Progenitor cell of endocrine pancreas (in vitro differentiated cells): ENCODE data around the gene SPATA17. TPM values are rescaled to one million over a fixed set of nuclear protein-coding genes. Genes with fewer than 3 reads are reported as not detected.

Source experiments
- DNase-seq: peaks from one replicate; pipeline ENCODE4 v3.0.0; 2021; ENCODE audit warnings: low spot score; ENCODE audit not compliant: unreplicated experiment
- H3K27ac Mint-ChIP-seq: 2 replicates; pipeline ENCODE4 v1.8.0; 2021; ENCODE audit warnings: mild to moderate bottlenecking, moderate library complexity, mixed read lengths
- H3K27me3 Mint-ChIP-seq: 2 replicates; pipeline ENCODE4 v1.8.0; 2021; ENCODE audit warnings: mixed read lengths
- H3K36me3 Mint-ChIP-seq: 2 replicates; pipeline ENCODE4 v1.8.0; 2022; ENCODE audit warnings: mixed read lengths; ENCODE audit not compliant: insufficient read depth
- H3K4me1 Mint-ChIP-seq: 2 replicates; pipeline ENCODE4 v1.8.0; 2021; ENCODE audit warnings: low read depth, mixed read lengths
- H3K4me3 Mint-ChIP-seq: 2 replicates; pipeline ENCODE4 v1.8.0; 2021; ENCODE audit warnings: low read depth, mild to moderate bottlenecking, moderate library complexity, mixed read lengths
- H3K9me3 Mint-ChIP-seq: 2 replicates; pipeline ENCODE4 v1.8.0; 2021; ENCODE audit warnings: low read depth, mixed read lengths
- CTCF ChIP-seq: fragments of 200-600 bp; sonication (generic); IDR thresholded peaks from one replicate; pipeline ENCODE4 v1.5.0; 2021; ENCODE audit warnings: antibody characterized with exemption, mild to moderate bottlenecking; ENCODE audit not compliant: unreplicated experiment
- total RNA-seq: library from RNA; stranded (reverse); gene quantifications from 2 replicates; pipeline ENCODE4 v1.2.1, GENCODE V29; 2021

The SPATA17 gene
- total RNA-seq, 1 donor from 2014 or later, result 5.1 TPM

GRCh38 chr1:217647791-217648190 lies 16.6 kb downstream of the SPATA17 start:
- Mint-ChIP-seq H3K27me3 (no peaks in the 10 kb centered on the region), H3K4me3 (no peak overlapping the region), H3K9me3 (no peaks in the 10 kb centered on the region), H3K27ac (no peak overlapping the region), H3K4me1 (no peaks in the 10 kb centered on the region), H3K36me3 (peaks cover 6% of the 10 kb centered on the region)
- no peak for DNase-seq
- TF ChIP-seq CTCF, result no peak

- no peak for DNase-seq
- Mint-ChIP-seq H3K4me1 (no peaks in the 10 kb centered on the region), H3K27me3 (no peaks in the 10 kb centered on the region), H3K9me3 (no peaks in the 10 kb centered on the region), H3K4me3 (no peak overlapping the region), H3K27ac (no peak overlapping the region), H3K36me3 (peaks cover 6% of the 10 kb centered on the region)
- no peak for TF ChIP-seq CTCF
These were observed 19.5 kb downstream of the SPATA17 start for GRCh38 chr1:217650674-217651073.

- TF ChIP-seq CTCF, result peak; percentile 37
- H3K27ac Mint-ChIP-seq, result no peak overlapping the region
- H3K4me3 Mint-ChIP-seq, result no peak overlapping the region
- H3K36me3 Mint-ChIP-seq, result peaks cover 2% of the 10 kb centered on the region
- H3K9me3 Mint-ChIP-seq, result no peaks in the 10 kb centered on the region
- DNase-seq, result no peak
- H3K27me3 Mint-ChIP-seq, result no peaks in the 10 kb centered on the region
- no peaks in the 10 kb centered on the region for H3K4me1 Mint-ChIP-seq
These were observed 29.4 kb downstream of the SPATA17 start for GRCh38 chr1:217660353-217661062.

- no peak for TF ChIP-seq CTCF
- DNase-seq, result no peak
- H3K36me3 Mint-ChIP-seq, result peaks cover 2% of the 10 kb centered on the region
- H3K27me3 Mint-ChIP-seq, result no peaks in the 10 kb centered on the region
- no peak overlapping the region for H3K27ac Mint-ChIP-seq
- H3K9me3 Mint-ChIP-seq, result no peaks in the 10 kb centered on the region
- H3K4me1 Mint-ChIP-seq, result no peaks in the 10 kb centered on the region
- no peak overlapping the region for H3K4me3 Mint-ChIP-seq
These were observed 30.3 kb downstream of the SPATA17 start for GRCh38 chr1:217661407-217661806.

- Mint-ChIP-seq H3K9me3 (no peaks in the 10 kb centered on the region), H3K27me3 (no peaks in the 10 kb centered on the region), H3K36me3 (peaks cover 1% of the 10 kb centered on the region), H3K4me1 (peaks cover 3% of the 10 kb centered on the region), H3K4me3 (no peak overlapping the region), H3K27ac (no peak overlapping the region)
- no peak for DNase-seq
- TF ChIP-seq CTCF, result no peak
These were observed 37.3 kb downstream of the SPATA17 start for GRCh38 chr1:217668351-217668940.
